HL-60 (cell line): ENCODE results near the gene ROBO1.

ENCODE experiments used
- CTCF ChIP-seq: IDR thresholded peaks from one replicate; pipeline ENCODE4 v1.5.1; 2011; ENCODE audit warnings: low read length, control low read depth, inconsistent platforms; ENCODE audit not compliant: insufficient read depth
- GABPA ChIP-seq: IDR thresholded peaks from 2 replicates; pipeline ENCODE4 v1.6.1; 2012; ENCODE audit warnings: low read depth
- POLR2AphosphoS5 ChIP-seq: IDR thresholded peaks from 2 replicates; pipeline ENCODE4 v1.6.1; 2012; ENCODE audit warnings: low read depth
- SPI1 ChIP-seq: IDR thresholded peaks from 2 replicates; pipeline ENCODE4 v1.6.1; 2012; ENCODE audit warnings: low read depth, mild to moderate bottlenecking, borderline replicate concordance
- TF ChIP-seq, protein P1 (sequence below): IDR thresholded peaks from 2 replicates; pipeline ENCODE4 v1.6.1; 2012; ENCODE audit warnings: low read depth; ENCODE audit not compliant: insufficient replicate concordance

GRCh38 chr3:78708565-78709073 is 1059.2 kb downstream of the ROBO1 start:
- no peak for TF ChIP-seq POLR2AphosphoS5
- no peak for TF ChIP-seq CTCF
- no peak for TF ChIP-seq SPI1
- TF ChIP-seq, protein P1, sequence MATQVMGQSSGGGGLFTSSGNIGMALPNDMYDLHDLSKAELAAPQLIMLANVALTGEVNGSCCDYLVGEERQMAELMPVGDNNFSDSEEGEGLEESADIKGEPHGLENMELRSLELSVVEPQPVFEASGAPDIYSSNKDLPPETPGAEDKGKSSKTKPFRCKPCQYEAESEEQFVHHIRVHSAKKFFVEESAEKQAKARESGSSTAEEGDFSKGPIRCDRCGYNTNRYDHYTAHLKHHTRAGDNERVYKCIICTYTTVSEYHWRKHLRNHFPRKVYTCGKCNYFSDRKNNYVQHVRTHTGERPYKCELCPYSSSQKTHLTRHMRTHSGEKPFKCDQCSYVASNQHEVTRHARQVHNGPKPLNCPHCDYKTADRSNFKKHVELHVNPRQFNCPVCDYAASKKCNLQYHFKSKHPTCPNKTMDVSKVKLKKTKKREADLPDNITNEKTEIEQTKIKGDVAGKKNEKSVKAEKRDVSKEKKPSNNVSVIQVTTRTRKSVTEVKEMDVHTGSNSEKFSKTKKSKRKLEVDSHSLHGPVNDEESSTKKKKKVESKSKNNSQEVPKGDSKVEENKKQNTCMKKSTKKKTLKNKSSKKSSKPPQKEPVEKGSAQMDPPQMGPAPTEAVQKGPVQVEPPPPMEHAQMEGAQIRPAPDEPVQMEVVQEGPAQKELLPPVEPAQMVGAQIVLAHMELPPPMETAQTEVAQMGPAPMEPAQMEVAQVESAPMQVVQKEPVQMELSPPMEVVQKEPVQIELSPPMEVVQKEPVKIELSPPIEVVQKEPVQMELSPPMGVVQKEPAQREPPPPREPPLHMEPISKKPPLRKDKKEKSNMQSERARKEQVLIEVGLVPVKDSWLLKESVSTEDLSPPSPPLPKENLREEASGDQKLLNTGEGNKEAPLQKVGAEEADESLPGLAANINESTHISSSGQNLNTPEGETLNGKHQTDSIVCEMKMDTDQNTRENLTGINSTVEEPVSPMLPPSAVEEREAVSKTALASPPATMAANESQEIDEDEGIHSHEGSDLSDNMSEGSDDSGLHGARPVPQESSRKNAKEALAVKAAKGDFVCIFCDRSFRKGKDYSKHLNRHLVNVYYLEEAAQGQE, result no peak
- no peak for TF ChIP-seq GABPA
